Activated CD4-positive, alpha-beta memory T cell treated with anti-CD3 and anti-CD28 coated beads, Interleukin-2, amount 10 ng/mL, durations not matched to agents 7 days and 5 days (primary cell): ENCODE data around the gene ELMO3. TPM values are rescaled to one million over a fixed set of nuclear protein-coding genes. Genes with fewer than 3 reads are reported as not detected.

Experiments
- CTCF ChIA-PET: fragments of 350-600 bp; sonication (Branson Sonifier 250); formaldehyde crosslinking; loops from one replicate; lab custom pipeline; 2021; ENCODE audit warnings: antibody characterized with exemption, inconsistent platforms; lab: Charles Lee
- POLR2A ChIA-PET: fragments of 350-600 bp; sonication (Branson Sonifier 250); formaldehyde crosslinking; loops from one replicate; lab custom pipeline; 2021; ENCODE audit warnings: antibody characterized with exemption; lab: Charles Lee
- DNase-seq: peaks from one replicate; pipeline ENCODE4 v3.0.0-alpha.2; 2020
- H3K27ac Mint-ChIP-seq: one replicate; pipeline ENCODE4 v1.8.0; 2021; ENCODE audit warnings: mild to moderate bottlenecking, mixed read lengths
- H3K27me3 Mint-ChIP-seq: one replicate; pipeline ENCODE4 v1.8.0; 2021; ENCODE audit warnings: mixed read lengths
- H3K36me3 Mint-ChIP-seq: one replicate; pipeline ENCODE4 v1.8.0; 2021; ENCODE audit warnings: low read depth, mixed read lengths
- H3K4me1 Mint-ChIP-seq: one replicate; pipeline ENCODE4 v1.8.0; 2021; ENCODE audit warnings: mixed read lengths
- H3K4me3 Mint-ChIP-seq: one replicate; pipeline ENCODE4 v1.8.0; 2021; ENCODE audit warnings: mild to moderate bottlenecking, mixed read lengths
- H3K9me3 Mint-ChIP-seq: one replicate; pipeline ENCODE4 v1.8.0; 2021; ENCODE audit warnings: mixed read lengths
- total RNA-seq, 2 experiments: library from RNA; stranded (reverse); gene quantifications; one replicate each; pipeline ENCODE4 v1.2.3, GENCODE V29; 2021

The ELMO3 gene
- total RNA-seq, 2 experiments from 2014 or later, result 7.3 to 8.3 TPM

- ChIA-PET CTCF (interaction anchor here (0.5 to 6.9 kb wide), 16 partner anchors 12 to 289 kb away, joined by 3 to 56 read pairs (median 4); partner anchors contain the start of genes ELMO3 and MATCAP1), POLR2A (interaction anchor here (0.9 to 12.7 kb wide), 18 partner anchors 8 to 182 kb away, joined by 3 to 204 read pairs (median 7); partner anchors contain the start of genes CBFB, E2F4, ELMO3 and MATCAP1)
- no peak for DNase-seq
- H3K4me3 Mint-ChIP-seq, result peak overlapping the region; percentile 96
- H3K27me3 Mint-ChIP-seq, result no peaks in the 10 kb centered on the region
- peaks cover 67% of the 10 kb centered on the region for H3K36me3 Mint-ChIP-seq
- peaks cover 65% of the 10 kb centered on the region for H3K4me1 Mint-ChIP-seq
- peak overlapping the region; percentile 98 for H3K27ac Mint-ChIP-seq
- H3K9me3 Mint-ChIP-seq, result no peaks in the 10 kb centered on the region
Observed at GRCh38 chr16:67157106-67157748, 41.7 kb upstream of the ELMO3 start.

DNA sequence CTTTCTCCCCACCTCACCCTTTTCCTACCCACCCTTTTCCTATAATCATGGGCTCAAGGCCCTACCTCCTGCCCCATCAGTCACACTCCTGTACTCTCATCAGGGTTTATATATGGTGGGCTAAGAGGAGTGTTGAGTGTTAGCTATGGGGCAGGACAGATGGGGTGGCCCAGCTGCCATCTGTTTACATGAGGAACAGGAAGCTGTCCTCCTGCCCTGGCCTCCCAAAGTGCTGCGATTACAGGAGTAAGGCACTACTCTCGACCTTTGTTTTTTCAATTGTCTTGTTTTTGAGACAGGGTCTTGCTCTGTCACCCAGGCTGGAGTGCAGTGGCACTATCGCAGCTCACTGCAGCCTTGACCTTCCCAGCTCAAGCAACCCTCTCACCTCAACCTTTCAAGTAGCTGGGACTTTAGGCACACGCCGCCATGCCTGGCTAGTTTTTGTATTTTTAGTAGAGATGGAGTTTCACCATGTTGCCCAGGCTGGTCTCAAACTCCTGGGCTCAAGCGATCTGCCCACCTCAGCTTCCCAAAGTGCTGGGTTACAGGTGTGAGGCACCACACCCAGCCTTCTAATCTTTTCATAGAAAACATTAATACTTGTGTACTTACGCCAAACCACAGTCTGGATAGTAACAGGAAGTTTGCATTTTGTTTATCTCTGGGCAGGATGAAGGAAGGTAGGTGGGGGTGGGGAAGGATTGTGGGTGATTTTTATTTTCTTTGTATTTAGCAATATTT lies 40.9 kb upstream of the ELMO3 start:
- Mint-ChIP-seq H3K4me1 (peaks cover 67% of the 10 kb centered on the region), H3K9me3 (no peaks in the 10 kb centered on the region), H3K27me3 (peaks cover 3% of the 10 kb centered on the region), H3K4me3 (peak overlapping the region; percentile 96), H3K36me3 (peaks cover 64% of the 10 kb centered on the region), H3K27ac (peak overlapping the region; percentile 98)
- no peak for DNase-seq
- ChIA-PET CTCF (interaction anchor here (0.5 to 6.9 kb wide), 20 partner anchors 11 to 290 kb away, joined by 3 to 56 read pairs (median 4); partner anchors contain the start of genes ELMO3 and MATCAP1), POLR2A (interaction anchor here (0.7 to 12.7 kb wide), 31 partner anchors 7 to 404 kb away, joined by 3 to 204 read pairs (median 6); partner anchors contain the start of genes B3GNT9, CBFB, CTCF and E2F4)

GRCh38 chr16:67158637-67159600 lies 40.0 kb upstream of the ELMO3 start:
- Mint-ChIP-seq H3K27ac (peak overlapping the region; percentile 98), H3K27me3 (peaks cover 5% of the 10 kb centered on the region), H3K4me3 (peak overlapping the region; percentile 96), H3K36me3 (peaks cover 57% of the 10 kb centered on the region), H3K9me3 (no peaks in the 10 kb centered on the region), H3K4me1 (peaks cover 65% of the 10 kb centered on the region)
- ChIA-PET CTCF (interaction anchor here (0.8 to 6.9 kb wide), 20 partner anchors 8 to 286 kb away, joined by 3 to 56 read pairs (median 4); partner anchors contain the start of genes B3GNT9, ELMO3, MATCAP1 and NOL3), POLR2A (interaction anchor here (0.6 to 12.7 kb wide), 29 partner anchors 8 to 403 kb away, joined by 3 to 204 read pairs (median 5); partner anchors contain the start of genes B3GNT9, CBFB, CTCF and MATCAP1)
- peak; percentile 93 for DNase-seq

DNA sequence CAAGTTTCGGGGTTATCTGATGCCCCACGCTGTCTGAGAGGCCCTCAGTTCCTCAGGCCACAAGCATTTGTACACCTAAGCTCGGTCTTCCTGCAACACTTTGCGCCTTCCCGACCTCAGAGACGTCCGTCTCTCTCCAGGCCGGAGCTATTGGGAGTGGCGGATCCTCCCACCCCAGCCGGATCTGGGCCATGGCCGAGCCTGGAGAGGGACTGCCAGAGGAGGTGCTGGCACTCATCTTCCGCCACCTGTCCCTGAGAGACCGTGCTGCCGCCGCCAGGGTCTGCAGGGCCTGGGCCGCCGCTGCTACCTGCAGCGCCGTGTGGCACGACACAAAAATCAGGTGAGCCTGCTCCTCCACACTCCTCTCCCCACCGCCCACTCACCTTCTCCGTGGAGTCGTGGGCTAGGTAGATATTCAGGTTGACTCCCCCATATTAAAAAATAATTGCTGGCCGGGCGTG lies 37.3 kb upstream of the ELMO3 start:
- Mint-ChIP-seq H3K4me3 (peak overlapping the region; percentile 96), H3K36me3 (peaks cover 51% of the 10 kb centered on the region), H3K9me3 (no peaks in the 10 kb centered on the region), H3K4me1 (peaks cover 64% of the 10 kb centered on the region), H3K27me3 (peaks cover 21% of the 10 kb centered on the region), H3K27ac (no peak overlapping the region)
- POLR2A ChIA-PET, result interaction anchor here (1.7 to 12.7 kb wide), 4 partner anchors 12 to 144 kb away, joined by 11 to 204 read pairs (median 41); partner anchors contain the start of genes MATCAP1 and NOL3
- DNase-seq, result no peak
- CTCF ChIA-PET, result interaction anchor here (1.7 to 6.9 kb wide), 5 partner anchors 8 to 185 kb away, joined by 4 to 56 read pairs (median 15); partner anchors contain the start of genes MATCAP1 and NOL3

- POLR2A ChIA-PET, result interaction anchor here (1.1 to 12.7 kb wide), 12 partner anchors 9 to 318 kb away, joined by 3 to 204 read pairs (median 5); partner anchors contain the start of genes ATP6V0D1, B3GNT9, CBFB and MATCAP1
- Mint-ChIP-seq H3K4me1 (peaks cover 60% of the 10 kb centered on the region), H3K27ac (no peak overlapping the region), H3K36me3 (peaks cover 49% of the 10 kb centered on the region), H3K27me3 (peaks cover 28% of the 10 kb centered on the region), H3K4me3 (peak overlapping the region; percentile 96), H3K9me3 (no peaks in the 10 kb centered on the region)
- CTCF ChIA-PET, result interaction anchor here (0.9 to 6.9 kb wide), 8 partner anchors 9 to 202 kb away, joined by 3 to 56 read pairs (median 6); partner anchors contain the start of genes B3GNT9, CES3, E2F4 and MATCAP1
- DNase-seq, result no peak
Observed at GRCh38 chr16:67162506-67163163, 36.3 kb upstream of the ELMO3 start.

DNA sequence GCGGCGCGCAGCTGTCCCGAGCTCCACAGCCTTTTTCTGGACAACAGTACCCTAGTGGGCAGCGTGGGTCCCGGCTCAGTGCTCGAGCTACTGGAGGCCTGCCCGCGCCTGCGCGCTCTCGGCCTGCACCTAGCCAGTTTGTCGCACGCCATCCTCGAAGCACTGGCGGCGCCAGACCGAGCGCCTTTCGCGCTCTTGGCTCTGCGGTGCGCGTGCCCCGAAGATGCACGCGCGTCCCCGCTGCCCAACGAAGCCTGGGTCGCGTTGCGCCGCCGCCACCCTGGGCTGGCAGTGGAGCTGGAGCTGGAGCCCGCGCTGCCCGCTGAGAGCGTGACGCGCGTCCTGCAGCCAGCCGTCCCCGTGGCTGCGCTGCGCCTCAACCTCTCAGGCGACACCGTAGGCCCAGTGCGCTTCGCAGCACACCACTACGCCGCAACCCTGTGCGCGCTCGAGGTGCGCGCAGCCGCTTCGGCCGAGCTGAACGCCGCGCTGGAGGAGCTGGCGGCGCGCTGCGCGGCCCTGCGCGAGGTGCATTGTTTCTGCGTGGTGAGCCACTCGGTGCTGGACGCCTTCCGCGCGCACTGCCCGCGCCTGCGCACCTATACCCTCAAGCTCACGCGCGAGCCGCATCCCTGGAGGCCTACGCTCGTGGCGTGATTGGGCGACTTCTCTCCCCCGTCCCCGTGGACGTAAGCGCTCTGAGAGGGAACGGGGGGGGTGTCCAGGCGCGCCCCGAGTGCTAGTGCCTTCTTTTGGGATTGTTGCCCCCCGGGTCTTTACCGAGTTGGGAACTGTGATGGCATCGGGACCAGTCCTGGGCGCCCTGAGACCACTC lies 35.5 kb upstream of the ELMO3 start:
- H3K9me3 Mint-ChIP-seq, result no peaks in the 10 kb centered on the region
- peak overlapping the region; percentile 63 for H3K4me3 Mint-ChIP-seq
- DNase-seq, result peak; percentile 72
- POLR2A ChIA-PET, result interaction anchor here (1.1 to 12.7 kb wide), 13 partner anchors 9 to 318 kb away, joined by 3 to 204 read pairs (median 5); partner anchors contain the start of genes ATP6V0D1, B3GNT9, CBFB and MATCAP1
- H3K27me3 Mint-ChIP-seq, result peaks cover 30% of the 10 kb centered on the region
- peaks cover 54% of the 10 kb centered on the region for H3K4me1 Mint-ChIP-seq
- H3K27ac Mint-ChIP-seq, result peak overlapping the region; percentile 45
- peaks cover 44% of the 10 kb centered on the region for H3K36me3 Mint-ChIP-seq
- CTCF ChIA-PET, result interaction anchor here (0.9 to 6.9 kb wide), 8 partner anchors 10 to 202 kb away, joined by 3 to 56 read pairs (median 6); partner anchors contain the start of genes B3GNT9, CES3, E2F4 and MATCAP1

- Mint-ChIP-seq H3K4me3 (peak overlapping the region; percentile 63), H3K9me3 (no peaks in the 10 kb centered on the region), H3K27ac (peak overlapping the region; percentile 45), H3K27me3 (peaks cover 34% of the 10 kb centered on the region), H3K4me1 (peaks cover 53% of the 10 kb centered on the region), H3K36me3 (peaks cover 40% of the 10 kb centered on the region)
- CTCF ChIA-PET, result interaction anchor here (1.5 to 6.9 kb wide), 5 partner anchors 10 to 28 kb away, joined by 4 to 56 read pairs (median 15); partner anchors contain the start of genes B3GNT9, E2F4 and MATCAP1
- POLR2A ChIA-PET, result interaction anchor here (0.9 to 12.7 kb wide), 12 partner anchors 9 to 317 kb away, joined by 3 to 204 read pairs (median 5); partner anchors contain the start of genes ATP6V0D1, B3GNT9, CBFB and MATCAP1
- DNase-seq, result no peak
Observed at GRCh38 chr16:67163999-67164558, 34.9 kb upstream of the ELMO3 start.

- Mint-ChIP-seq H3K36me3 (peaks cover 41% of the 10 kb centered on the region), H3K27ac (peak within 1 kb of the TSS; percentile 45), H3K4me3 (peak within 1 kb of the TSS; percentile 63), H3K27me3 (peaks cover 34% of the 10 kb centered on the region), H3K4me1 (peaks cover 57% of the 10 kb centered on the region), H3K9me3 (no peaks in the 10 kb centered on the region)
- DNase-seq, result peak; percentile 46
- ChIA-PET CTCF (interaction anchor here (0.7 to 4.8 kb wide), 4 partner anchors 10 to 179 kb away, joined by 3 to 32 read pairs (median 4); no protein-coding TSS in a partner anchor), POLR2A (interaction anchor here (0.9 to 12.7 kb wide), 4 partner anchors 9 to 151 kb away, joined by 3 to 204 read pairs (median 5); partner anchors contain the start of gene NOL3)
Observed at GRCh38 chr16:67164599-67165061, 34.3 kb upstream of the ELMO3 start, which contains the start of gene HSF4. Gene HSF4, plus strand, starts transcription at chr16:67164745. Its CDS starts 67 bp downstream, at chr16:67164812.

GRCh38 chr16:67165121-67166078 lies 33.5 kb upstream of the ELMO3 start:
- Mint-ChIP-seq H3K36me3 (peaks cover 44% of the 10 kb centered on the region), H3K4me3 (peak overlapping the region; percentile 51), H3K4me1 (peaks cover 63% of the 10 kb centered on the region), H3K27ac (no peak overlapping the region), H3K9me3 (no peaks in the 10 kb centered on the region), H3K27me3 (peaks cover 39% of the 10 kb centered on the region)
- ChIA-PET POLR2A (interaction anchor here (1.8 to 12.7 kb wide), 2 partner anchors 8 to 11 kb away, joined by 7 to 204 read pairs; partner anchors contain the start of gene NOL3), CTCF (interaction anchor here (0.7 to 4.8 kb wide), 4 partner anchors 9 to 180 kb away, joined by 3 to 32 read pairs (median 4); no protein-coding TSS in a partner anchor)
- DNase-seq, result no peak
